Measurements from ENCODE around the gene NOL4L.

GRCh38 chr20:32451682-32452461 is 133.3 kb downstream of the NOL4L start:
- TF ChIP-seq CTCF (IDR thresholded peaks at IDR 0.05; ENCODE audit: low read depth, low read length) (peak; percentile 19), MAX (IDR thresholded peaks at IDR 0.05; ENCODE audit: low read depth, low read length) (no peak)

Measured in NB4 (cell line).